ENCODE results near the gene ANGPTL7.

ANGPTL7 gene, protein sequence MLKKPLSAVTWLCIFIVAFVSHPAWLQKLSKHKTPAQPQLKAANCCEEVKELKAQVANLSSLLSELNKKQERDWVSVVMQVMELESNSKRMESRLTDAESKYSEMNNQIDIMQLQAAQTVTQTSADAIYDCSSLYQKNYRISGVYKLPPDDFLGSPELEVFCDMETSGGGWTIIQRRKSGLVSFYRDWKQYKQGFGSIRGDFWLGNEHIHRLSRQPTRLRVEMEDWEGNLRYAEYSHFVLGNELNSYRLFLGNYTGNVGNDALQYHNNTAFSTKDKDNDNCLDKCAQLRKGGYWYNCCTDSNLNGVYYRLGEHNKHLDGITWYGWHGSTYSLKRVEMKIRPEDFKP

GRCh38 chr1:11188858-11189451 lies at the start of gene ANGPTL7:
Gene ANGPTL7, plus strand, starts transcription at chr1:11189355. Its CDS starts 225 bp downstream, at chr1:11189580.
- peaks cover 10 to 91% of the 10 kb centered on the region in 2 experiments for H3K36me3 ChIP-seq (ENCODE audit: control insufficient read depth in 2 of 2, insufficient read depth in 1 of 2, low read length in 2 of 2)
- CTCF ChIA-PET = no interaction called here
- H3K4me1 ChIP-seq (ENCODE audit: control insufficient read depth, insufficient read depth, low read length) = no peaks in the 10 kb centered on the region
- TF ChIP-seq ZNF558 (tag by site-specific recombination; IDR thresholded peaks at IDR 0.05) (no peak), ATF2 (tag by site-specific recombination; IDR thresholded peaks at IDR 0.05; ENCODE audit: low read depth) (no peak), PRDM6 (tag by site-specific recombination; IDR thresholded peaks at IDR 0.05) (no peak), ZBTB20 (tag by site-specific recombination; IDR thresholded peaks at IDR 0.05) (no peak), ZNF23 (tag by site-specific recombination; IDR thresholded peaks at IDR 0.05; ENCODE audit: borderline replicate concordance) (no peak), ZNF416 (tag by site-specific recombination; IDR thresholded peaks at IDR 0.05) (no peak), KLF9 (tag by site-specific recombination; IDR thresholded peaks at IDR 0.05; ENCODE audit: low read depth) (no peak), ZNF223 (tag by site-specific recombination; IDR thresholded peaks at IDR 0.05) (no peak), ZNF18 (tag by site-specific recombination; IDR thresholded peaks at IDR 0.05) (no peak), ZNF354C (tag by site-specific recombination; IDR thresholded peaks at IDR 0.05; ENCODE audit: borderline replicate concordance, low read depth) (no peak), ZNF274 (IDR thresholded peaks at IDR 0.05; ENCODE audit: low read length) (no peak), ZNF274 (tag by site-specific recombination; IDR thresholded peaks at IDR 0.05; ENCODE audit: borderline replicate concordance) (no peak)
- TF ChIP-seq, protein P1, sequence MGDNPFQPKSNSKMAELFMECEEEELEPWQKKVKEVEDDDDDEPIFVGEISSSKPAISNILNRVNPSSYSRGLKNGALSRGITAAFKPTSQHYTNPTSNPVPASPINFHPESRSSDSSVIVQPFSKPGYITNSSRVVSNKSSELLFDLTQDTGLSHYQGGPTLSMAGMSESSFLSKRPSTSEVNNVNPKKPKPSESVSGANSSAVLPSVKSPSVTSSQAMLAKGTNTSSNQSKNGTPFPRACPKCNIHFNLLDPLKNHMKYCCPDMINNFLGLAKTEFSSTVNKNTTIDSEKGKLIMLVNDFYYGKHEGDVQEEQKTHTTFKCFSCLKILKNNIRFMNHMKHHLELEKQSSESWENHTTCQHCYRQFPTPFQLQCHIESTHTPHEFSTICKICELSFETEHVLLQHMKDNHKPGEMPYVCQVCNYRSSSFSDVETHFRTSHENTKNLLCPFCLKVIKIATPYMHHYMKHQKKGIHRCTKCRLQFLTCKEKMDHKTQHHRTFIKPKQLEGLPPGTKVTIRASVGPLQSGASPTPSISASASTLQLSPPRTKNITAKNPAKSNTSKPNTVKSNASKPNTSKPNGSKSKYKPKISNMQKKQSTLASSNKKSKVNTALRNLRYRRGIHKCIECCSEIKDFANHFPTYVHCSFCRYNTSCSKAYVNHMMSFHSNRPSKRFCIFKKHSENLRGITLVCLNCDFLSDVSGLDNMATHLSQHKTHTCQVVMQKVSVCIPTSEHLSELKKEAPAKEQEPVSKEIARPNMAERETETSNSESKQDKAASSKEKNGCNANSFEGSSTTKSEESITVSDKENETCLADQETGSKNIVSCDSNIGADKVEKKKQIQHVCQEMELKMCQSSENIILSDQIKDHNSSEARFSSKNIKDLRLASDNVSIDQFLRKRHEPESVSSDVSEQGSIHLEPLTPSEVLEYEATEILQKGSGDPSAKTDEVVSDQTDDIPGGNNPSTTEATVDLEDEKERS (tag by site-specific recombination; IDR thresholded peaks at IDR 0.05) = no peak
- H3K4me3 ChIP-seq (ENCODE audit: low read depth, low read length) = no peak within 1 kb of the TSS
- H3K9me3 ChIP-seq (ENCODE audit: control insufficient read depth, insufficient read depth, low read depth, low read length) = no peaks in the 10 kb centered on the region
- H3K27ac ChIP-seq (ENCODE audit: extremely low read depth, low read depth, low read length) = no peak within 1 kb of the TSS
- POLR2A ChIA-PET = interaction anchor here (0.9 kb wide), 1 partner anchor 8 kb away, joined by 4 read pairs; no protein-coding TSS in a partner anchor

- POLR2A ChIA-PET = no interaction called here
- CTCF ChIA-PET = no interaction called here
- TF ChIP-seq WT1 (tag by site-specific recombination; IDR thresholded peaks at IDR 0.05) (no peak), ZNF529 (tag by site-specific recombination; IDR thresholded peaks at IDR 0.05; ENCODE audit: insufficient replicate concordance) (no peak), KLF7 (tag by site-specific recombination; IDR thresholded peaks at IDR 0.05; ENCODE audit: borderline replicate concordance) (no peak)
- H3K4me3 ChIP-seq (ENCODE audit: low read depth, low read length) = no peak overlapping the region
- no peaks in the 10 kb centered on the region for H3K4me1 ChIP-seq (ENCODE audit: control insufficient read depth, insufficient read depth, low read length)
- H3K36me3 ChIP-seq (ENCODE audit: control insufficient read depth in 2 of 2, insufficient read depth in 1 of 2, low read length in 2 of 2) = peaks cover 13 to 89% of the 10 kb centered on the region in 2 experiments; a peak in 2 of 3 replicates
- no peaks in the 10 kb centered on the region for H3K9me3 ChIP-seq (ENCODE audit: control insufficient read depth, insufficient read depth, low read depth, low read length)
- H3K27ac ChIP-seq (ENCODE audit: extremely low read depth, low read depth, low read length) = no peak overlapping the region
Measured at GRCh38 chr1:11142618-11143391, 46.4 kb upstream of the ANGPTL7 start.

All from HEK293 (cell line).